GM15510 (cell line): ENCODE data around the gene ACIN1.

ENCODE experiments used
- POLR2A ChIP-seq: IDR thresholded peaks from 3 replicates; pipeline ENCODE4 v1.6.1; 2011; ENCODE audit warnings: borderline replicate concordance; ENCODE audit not compliant: insufficient read length; ENCODE audit errors: extremely low read depth

ACIN1 gene

DNA sequence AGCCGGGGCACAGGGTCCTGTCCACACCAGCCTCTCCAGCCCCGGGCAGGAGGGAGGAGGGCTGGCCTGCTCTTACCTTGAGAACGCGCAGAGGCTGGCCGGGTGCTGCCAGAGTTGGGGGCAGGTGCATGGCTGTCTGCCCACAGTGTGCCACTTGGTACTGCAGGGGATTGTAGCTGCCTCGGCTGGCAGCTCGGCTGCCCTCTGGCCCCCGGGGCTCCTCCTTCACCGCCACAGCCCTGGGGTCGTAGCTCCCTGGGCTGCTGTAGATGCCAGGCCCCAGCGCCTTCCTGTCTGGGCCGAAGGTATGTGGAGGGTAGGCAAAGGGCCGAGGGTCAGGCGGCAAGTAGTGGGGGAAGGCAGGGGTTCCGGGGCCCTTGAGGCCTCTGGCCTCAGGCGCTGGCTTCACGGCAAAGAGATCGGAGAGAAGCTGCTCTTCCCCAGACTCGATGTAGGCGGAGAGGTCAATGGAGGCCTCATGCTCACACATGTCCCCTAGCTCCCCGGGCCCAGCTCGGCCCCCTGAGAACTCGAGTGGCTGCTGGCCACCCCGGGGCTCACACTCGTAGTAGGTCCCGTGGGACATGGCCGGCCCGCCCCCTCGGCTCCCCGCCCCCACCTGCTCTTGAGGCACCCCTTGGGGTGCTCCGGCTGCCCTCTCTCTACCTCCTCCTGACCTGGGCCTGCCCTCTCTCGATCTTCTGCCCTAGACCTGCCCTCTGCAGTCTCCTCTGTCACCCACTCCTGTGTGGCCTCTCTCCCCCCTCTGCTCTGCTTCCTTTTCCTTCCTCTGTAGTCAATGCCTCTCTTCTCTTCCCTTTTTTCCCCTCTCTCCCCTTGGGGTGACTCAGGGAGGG, 23.8 kb upstream of the ACIN1 start, which contains the start of gene CEBPE:
CEBPE (minus strand) TSS at position 750 of the 857 bp plus-strand sequence; CDS start at position 586, 164 bp downstream.
- TF ChIP-seq POLR2A = no peak

- no peak for TF ChIP-seq POLR2A
Measured at GRCh38 chr14:23117371-23118020, 22.6 kb upstream of the ACIN1 start.

- no peak for TF ChIP-seq POLR2A
Measured at GRCh38 chr14:23115918-23116317, 21.0 kb upstream of the ACIN1 start.

- no peak for TF ChIP-seq POLR2A
Measured at GRCh38 chr14:23115039-23115731, 20.2 kb upstream of the ACIN1 start.

DNA sequence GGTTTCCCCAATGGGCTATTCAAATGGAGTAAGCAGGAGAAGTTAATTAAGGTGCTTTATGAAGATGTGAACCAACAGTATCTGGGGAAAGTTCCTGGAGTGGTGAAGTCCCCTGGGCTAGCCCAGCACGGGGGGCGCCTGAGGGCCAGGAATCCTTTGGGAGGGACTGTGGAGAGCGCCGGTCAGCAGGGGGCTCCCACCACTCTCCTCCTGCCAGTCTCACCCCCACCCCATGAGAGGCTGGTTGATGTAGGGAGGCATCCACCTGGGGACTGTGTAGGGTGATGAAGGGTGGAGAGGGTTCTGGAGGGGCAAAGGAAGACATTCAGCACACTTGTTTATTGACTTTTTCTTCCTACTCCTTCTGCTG, 19.7 kb upstream of the ACIN1 start:
- TF ChIP-seq POLR2A = no peak

DNA sequence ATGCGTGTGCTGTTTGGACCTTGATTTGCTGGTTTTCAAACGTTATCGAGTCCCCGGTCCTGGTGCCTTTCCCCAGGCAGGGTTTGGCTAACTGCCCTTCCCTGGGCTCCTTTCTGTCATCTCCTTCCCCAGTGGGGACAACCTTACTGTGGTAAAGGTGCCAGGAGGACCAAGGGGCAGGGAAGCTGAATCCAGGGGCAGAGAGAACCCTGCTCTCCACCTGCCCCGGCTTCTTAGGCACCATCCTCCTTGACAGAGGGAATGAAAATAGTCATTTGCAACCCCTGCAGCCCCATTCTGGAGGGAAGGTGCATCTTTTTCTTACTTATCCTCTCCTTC, 19.2 kb upstream of the ACIN1 start:
- no peak for TF ChIP-seq POLR2A

DNA sequence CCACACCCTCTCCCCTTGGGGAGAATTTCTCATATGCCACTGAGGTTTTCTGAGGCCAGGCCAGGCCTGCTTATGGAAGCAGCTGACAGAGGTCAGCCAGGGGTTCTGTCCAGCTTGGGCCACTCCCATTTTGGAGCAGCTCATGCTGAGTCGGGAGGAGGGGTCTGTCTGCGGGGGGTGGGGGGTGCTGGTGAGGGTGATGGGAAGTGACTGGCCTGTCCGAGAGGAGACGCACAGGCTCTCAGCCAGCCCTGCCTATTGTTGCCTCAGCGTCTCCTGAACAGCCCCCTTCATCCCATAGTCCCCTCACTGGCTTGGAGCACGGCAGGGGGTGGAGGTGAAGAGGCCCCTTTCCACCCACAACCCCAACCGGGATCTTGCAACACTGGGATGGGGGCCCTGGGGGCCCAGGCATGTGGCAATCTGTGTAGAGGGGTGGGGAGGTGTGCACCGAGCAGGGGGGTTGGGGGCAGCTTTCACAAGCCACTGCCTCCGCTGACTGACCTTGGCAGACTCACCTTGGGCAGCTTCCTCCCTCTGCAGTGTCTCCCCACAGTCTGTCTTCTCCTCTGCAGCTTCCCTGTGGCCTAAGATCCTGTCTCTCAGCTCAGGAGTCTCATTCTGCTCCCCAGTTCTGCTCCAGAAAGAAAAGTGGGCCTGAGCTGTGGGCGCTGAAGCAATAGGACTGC, 18.6 kb upstream of the ACIN1 start:
- no peak for TF ChIP-seq POLR2A

- TF ChIP-seq POLR2A = no peak
Measured at GRCh38 chr14:23112359-23113178, 17.6 kb upstream of the ACIN1 start.

- no peak for TF ChIP-seq POLR2A
Measured at GRCh38 chr14:23110579-23111365, 15.8 kb upstream of the ACIN1 start.

DNA sequence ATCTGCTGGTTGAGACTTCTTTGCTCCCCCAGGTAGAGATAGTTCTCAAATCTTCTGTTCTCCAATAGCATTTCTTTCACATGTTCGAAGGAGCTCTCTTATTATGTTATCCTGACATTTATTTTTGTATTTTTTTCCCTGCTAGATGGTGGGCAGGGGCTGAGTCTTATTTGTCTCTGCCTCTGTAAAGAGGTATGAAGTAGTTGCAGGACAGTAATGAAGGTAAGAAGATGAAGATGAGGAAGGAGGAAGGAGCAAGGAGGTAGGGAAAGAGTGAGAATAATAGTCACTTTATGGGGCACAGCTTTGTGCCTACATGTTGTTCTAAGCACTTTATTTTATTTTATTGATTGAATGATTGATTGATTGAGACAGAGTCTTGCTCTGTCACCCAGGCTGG, 14.8 kb upstream of the ACIN1 start:
- TF ChIP-seq POLR2A = no peak

GRCh38 chr14:23106747-23107045, 11.8 kb upstream of the ACIN1 start:
- TF ChIP-seq POLR2A = no peak

DNA sequence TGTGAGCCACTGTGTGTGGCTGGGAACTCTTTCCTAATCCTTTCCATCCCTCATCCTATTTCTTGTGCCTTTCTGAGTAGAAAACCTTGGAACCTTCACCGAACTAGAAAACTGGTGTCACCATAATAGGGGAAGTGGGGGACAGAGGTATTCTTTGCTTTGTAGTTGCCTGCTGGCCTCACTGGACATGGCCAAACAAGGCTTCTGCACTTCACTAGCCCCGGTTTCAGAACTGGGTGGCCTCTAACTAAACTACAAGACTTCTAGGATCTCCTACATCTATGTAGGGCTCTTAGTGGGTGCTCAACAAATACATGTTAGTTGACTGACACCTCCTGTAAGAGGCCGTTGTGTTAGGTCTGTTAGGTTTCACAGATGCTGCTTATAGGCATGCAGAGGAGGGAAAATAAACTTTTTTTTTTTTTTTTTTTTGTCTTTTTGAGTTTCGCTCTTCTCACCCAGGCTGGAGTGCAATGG, 10.4 kb upstream of the ACIN1 start:
- no peak for TF ChIP-seq POLR2A

DNA sequence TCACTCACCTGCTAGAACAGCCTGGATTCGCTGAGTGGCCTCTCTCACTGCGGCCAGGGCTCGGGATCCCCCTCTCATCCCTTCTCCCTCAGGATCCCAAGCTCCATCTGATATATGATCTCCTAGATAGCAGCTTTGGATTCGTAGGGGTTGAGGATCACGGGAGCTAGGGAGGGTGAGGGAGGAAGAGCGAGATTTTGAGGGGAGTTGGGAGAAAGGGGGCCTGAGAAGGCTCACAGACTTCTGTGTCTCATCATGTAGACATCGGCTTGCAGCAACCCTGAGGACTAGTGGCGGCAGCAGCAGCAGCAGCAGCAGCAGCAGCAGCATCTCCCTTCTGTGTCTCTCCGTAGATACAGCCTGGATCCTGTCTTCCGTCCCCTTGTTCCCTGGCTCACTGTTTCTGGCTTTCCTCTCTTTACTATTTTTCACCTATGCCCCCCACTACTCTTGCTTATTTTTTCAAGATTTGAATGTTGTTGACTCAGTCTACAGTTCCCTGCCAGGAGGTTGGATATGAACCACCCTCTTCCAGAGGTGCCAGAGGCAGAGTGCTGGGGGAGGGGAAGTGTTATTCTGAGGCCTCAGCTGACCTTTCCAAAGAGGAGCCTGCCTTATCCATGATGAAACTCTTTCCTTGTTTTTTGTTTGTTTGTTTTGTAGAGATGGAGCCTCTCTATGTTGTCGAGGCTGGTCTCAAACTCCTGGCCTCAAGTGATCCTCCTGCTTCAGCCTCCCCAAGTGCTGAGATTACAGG, 9.8 kb upstream of the ACIN1 start, which contains the start of gene CIROP:
CIROP (minus strand) TSS at position 399 of the 757 bp plus-strand sequence; CDS start at position 330, 69 bp downstream.
- no peak for TF ChIP-seq POLR2A
